ENCODE measurements around the gene MRPS14.
A peak's percentile ranks its signal among the peaks of the same experiment; 100 is the strongest.

The MRPS14 gene

DNA sequence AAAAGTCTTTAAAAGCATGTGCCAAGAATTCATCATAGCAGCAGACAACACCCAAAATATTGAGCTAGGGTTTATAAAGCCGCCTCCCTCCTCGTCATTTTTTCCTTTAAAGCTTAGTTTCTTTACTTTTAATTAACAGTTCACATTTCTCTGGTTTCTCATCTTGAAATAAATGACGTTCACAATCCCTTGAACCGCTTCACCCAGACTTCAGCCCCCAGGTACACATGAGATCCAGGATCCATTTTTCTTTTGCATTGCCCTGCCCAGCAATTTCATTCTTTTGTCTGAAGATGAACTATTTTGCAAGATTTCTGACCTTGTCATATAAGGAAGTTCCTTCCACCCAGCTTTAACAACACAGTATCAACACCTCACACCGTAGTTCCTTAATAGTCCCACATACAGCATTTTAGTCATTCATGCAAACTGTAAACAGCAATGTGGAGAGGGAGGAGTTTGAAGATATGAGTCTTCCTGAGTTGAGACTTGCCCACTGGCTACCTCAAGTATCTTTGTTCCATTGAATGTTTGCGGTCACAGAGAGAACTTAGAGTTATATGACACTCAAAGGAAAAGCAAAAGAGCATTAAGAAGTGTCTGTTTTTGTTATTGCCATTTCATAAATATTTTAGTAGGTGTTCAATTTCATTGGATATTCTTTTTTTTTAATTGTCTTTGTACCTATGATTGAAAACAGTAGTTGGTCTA is 58.8 kb downstream of the MRPS14 start:
- Histone ChIP-seq H3K4me3 (no peak overlapping the region), H3K9me3 (ENCODE audit: low read depth, low read length) (no peaks in the 10 kb centered on the region), H3K9ac (ENCODE audit: insufficient read length) (no peak overlapping the region), H3K36me3 (ENCODE audit: insufficient read depth, low read length) (no peaks in the 10 kb centered on the region), H3K27ac (peak overlapping the region; percentile 83; the same call in 1 of the 2 replicates)
- DNase-seq (ENCODE audit: low read depth, low spot score), result no peak
- TF ChIP-seq EZH2 (IDR thresholded peaks at IDR 0.05) (no peak), POLR2AphosphoS5 (IDR thresholded peaks at IDR 0.05; ENCODE audit: borderline replicate concordance, low read depth, low read length) (no peak), FOXP2 (optimal IDR thresholded peaks at IDR 0.05; ENCODE audit: control extremely low read depth, extremely low read length, insufficient read depth) (no peak)

DNA sequence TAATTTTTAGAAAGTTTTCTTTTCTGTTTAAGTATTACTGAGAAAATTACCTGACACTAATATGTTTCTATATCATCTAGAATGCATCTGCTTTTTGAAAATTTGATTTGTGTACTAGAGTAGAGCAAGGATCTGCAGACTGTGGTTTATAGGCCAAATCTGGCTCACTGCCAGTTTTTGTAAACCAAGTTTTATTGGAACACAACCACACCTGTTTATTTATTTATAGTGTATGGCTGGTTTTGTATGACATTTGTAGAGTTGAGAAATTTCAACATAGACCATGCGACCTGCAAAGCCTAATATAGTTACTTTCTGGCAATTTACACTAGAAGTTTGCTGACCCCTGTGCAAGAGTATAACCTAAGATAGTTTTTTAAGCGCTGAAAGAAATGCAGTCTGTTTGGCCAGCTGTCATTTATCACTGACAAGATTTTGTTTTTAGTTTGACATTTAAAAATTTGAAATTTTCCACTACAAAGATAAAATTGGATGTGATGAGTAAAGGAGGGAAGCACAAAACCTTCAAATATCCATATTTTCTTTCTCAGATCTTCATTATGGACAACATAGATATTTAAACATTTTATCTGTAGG is 59.6 kb downstream of the MRPS14 start:
- Histone ChIP-seq H3K27ac (no peak overlapping the region), H3K36me3 (ENCODE audit: insufficient read depth, low read length) (no peaks in the 10 kb centered on the region), H3K9ac (ENCODE audit: insufficient read length) (no peak overlapping the region), H3K9me3 (ENCODE audit: low read depth, low read length) (no peaks in the 10 kb centered on the region), H3K4me3 (no peak overlapping the region)
- no peak for DNase-seq (ENCODE audit: low read depth, low spot score)
- TF ChIP-seq EZH2 (IDR thresholded peaks at IDR 0.05), result no peak
- no peak for TF ChIP-seq POLR2AphosphoS5 (IDR thresholded peaks at IDR 0.05; ENCODE audit: borderline replicate concordance, low read depth, low read length)
- TF ChIP-seq FOXP2 (optimal IDR thresholded peaks at IDR 0.05; ENCODE audit: control extremely low read depth, extremely low read length, insufficient read depth), result no peak

Data from SK-N-MC (cell line).